NCI-H1930 (cell line): ENCODE results near the gene CAND1.

Experiments used
- DNase-seq, 2 experiments: peaks; one replicate each; lab custom pipeline; 2025; lab: John Stamatoyannopoulos, UW

The CAND1 gene

DNA sequence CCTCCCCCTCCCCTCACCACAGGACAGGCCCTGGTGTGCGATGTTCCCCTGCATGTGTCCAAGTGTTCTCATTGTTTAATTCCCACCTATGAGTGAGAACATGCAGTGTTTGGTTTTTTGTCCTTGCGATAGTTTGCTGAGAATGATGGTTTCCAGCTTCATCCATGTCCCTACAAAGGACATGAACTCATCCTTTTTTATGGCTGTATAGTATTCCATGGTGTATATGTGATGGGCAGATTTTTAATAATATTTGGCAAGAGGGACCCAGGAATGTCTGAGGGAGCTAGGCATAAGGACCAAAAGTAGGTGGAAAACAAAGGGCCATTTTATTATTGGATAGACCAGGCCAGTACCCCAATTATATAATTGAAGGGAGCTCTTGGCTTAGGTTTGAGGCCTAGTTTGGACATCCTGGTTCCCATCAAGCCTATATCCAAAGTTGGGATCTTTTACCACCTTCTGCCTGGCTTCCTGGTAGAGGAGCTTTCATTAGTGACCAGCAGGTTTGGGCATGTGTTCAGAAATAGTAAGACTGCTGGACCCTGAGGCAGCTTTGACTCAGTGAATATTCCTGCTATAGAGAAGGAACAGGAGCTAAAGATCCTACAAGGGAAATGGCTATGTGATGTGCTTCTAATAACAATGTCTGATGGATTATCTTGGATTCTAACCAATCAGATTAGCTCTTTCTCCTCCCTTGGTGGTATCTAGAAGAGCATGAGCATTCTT is 76.0 kb downstream of the CAND1 start:
- DNase-seq: no peak

DNA sequence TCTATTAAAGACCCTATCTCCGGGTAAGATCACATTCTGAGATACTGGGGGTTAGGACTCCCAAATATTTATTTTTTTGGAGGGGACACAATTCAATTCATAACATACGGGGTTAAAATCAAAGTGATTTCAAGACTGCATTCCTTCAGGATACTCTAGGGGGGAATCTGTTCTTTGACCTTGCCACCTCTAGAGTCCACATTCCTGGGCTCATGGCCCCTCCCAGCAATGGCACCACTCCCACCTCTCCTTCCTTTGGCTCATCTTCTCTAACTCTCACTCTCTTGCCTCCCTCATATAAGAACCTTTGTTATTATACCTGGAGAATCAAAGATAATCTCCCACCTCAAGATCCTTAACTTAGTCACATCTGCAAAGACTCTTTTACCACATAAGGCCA is 79.5 kb downstream of the CAND1 start:
- no peak for DNase-seq

DNA sequence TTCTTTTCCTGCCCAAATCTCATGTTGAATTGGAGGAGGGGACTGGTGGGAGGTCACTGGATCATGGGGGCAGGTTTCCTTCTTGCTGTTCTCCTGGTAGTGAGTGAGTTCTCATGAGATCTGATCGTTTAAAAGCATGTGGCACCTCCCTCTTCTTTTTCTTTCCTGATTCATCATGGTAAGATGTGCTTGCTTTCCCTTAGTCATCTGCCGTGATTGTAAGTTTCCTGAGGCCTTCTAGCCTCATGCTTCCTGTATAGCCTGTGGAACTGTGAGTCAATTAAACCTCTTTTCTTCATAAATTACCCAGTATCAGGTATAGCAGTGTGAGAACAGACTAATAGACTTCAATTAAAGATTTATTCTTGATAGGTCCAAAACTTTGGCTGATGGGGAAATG is 83.5 kb downstream of the CAND1 start:
- DNase-seq: no peak

DNA sequence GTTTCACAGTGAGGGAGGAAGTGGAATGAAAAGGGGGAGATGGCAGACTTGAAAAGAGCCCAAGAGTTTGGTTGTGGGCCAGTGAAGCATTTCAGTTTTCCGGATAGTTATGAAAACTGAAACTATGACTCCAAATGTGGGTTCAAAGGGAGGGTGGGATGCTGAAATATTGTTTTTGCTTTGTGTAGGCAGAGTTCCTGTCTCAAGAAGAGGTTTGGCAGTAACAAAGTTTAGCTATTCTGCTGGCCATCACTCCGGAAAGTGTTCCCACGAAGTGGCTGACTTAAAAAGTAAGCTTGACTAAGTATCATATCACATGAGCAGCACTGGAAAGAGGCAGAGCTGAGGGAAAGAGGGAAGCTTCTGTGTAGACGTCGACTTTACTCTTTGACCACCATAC is 85.2 kb downstream of the CAND1 start:
- no peak for DNase-seq

DNA sequence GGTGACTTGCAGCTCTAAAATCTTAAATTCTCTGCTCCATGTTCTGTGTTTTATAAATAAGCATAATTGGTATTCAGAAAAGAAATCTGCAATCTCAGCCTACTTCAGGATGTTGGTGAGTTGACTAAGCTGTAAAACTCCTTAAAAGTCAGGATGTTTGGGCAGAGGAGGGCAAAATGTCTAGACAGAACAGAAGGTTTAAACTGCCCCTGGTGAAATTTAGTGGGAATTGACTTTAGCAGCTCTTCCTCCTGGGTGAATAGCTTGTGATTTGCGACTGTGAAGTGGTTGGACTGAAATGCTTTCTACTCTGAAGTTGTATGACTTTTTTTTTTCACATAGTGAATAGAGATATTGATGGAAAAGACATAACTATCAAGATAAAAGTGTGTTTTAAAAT is 85.8 kb downstream of the CAND1 start:
- no peak for DNase-seq

DNA sequence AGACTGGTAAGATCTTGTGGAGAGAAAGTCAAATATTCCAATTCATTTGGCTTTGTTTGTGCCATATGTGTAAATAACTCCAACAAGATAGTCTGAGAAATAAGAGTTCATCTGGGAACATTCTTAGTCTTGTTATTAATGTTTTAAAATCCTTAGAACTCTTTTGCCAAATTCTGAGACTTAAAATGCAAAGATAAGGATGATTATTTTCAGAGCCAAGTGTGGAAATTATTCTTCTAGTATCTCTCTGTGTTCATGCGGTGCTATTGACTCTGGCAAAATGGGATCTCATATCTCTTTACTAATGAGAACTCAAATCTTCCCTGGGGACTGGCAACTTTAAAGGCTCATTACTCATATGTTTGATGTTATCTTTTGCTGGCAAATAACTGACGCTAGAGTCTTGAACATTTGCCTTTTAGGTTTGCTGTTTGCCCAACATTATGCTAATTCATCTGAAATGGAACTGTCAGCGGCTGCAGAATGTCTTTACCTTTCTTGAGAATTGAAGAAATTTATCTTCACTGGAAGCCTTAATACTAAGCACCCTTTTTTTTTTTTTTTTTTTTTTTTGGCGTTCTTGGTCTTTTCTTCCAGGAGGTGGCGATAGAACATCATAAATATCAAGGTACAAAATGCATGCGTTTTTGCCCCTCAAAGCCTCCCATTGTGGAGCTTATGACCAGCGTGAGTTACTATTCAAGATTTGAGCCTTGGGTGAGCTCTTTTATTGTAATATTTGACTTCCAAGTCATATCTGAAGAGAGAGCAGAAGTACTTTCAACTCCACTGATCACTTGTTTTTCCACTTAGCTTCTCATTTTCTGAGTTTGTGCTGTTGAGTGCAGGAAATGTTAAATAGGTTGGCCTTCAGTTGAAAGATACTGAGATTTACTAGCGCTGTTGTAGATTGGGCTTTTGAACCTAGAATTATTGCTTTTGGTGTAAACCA is 86.5 kb downstream of the CAND1 start:
- peak; percentile 21 to 25 for DNase-seq

DNA sequence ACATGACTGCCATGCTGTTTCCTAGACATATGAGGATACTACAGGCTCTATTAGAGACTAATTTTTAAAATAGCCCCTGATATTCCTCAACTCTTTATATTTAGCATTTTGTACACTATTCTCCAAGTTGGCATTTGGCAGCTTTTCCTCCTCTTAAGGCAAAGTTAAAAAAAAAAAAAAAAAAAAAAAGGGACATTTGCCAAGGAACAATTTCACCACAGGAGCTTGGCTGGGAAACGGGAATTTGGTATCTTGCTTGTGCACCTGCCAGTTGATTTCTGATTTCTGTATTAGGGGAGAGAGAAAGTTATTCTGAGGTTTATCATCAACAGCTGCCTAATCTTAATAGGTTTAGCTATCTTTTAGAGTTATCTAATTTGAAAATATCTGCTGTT is 87.2 kb downstream of the CAND1 start:
- DNase-seq: no peak

DNA sequence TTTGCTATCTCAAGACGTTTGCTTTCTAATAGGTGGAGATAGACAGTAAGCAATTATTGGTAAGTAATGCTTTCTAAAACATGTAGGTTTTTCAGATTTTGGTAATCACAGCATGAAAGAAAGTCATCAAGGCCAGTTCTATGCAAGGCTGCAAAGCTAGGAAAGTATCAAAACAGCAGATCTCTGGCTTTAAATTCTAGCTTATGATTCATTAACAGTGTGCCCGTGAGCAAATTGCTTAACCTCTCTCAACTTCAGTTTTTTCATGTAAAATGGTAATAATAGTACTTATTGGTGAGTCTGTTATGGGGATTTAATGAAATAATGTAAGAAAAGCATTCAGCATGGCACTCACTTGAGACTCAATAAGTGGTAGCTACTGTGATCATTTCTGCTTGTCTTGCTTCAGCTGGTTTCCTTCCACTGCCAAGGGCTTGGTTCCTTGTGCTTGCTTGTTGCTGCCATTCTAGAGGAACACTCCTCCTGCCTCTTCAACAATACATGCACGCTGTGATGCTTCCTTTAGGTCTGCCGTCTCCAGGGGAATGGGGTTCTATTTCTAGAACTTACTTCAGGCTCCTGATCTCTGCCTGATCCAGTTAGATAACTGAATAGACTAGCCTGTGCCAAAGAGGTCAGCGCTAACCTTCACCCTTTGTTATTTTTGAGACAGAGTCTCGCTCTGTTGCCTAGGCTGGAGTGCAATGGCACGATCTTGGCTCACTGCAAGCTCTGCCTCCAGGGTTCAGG is 88.4 kb downstream of the CAND1 start:
- no peak for DNase-seq

DNA sequence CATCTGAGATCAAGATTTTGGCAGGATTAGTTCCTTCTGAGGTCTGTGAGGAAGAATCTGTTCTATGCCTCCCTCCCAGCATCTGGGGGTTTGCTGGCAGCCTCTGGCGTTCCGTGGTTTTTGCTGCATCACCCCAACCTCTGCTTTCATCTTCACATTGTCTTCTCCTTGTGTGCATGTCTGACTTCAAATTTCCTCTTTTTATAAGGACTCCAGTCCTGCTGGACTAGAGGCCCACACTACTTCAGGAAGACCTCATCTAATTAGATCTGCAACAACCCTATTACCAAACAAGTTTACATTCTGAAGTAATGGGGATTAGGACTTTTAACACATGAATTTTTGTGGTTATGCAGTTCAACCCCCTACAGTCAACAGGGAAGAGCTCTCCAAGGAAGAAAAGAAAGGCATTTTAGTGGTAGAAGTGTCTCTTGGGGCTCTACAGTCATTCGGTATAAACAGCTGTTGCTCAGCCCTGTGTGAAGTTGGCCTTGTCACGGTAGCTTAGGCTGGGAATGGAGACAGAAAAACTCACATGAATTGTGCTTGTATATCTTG is 89.7 kb downstream of the CAND1 start:
- DNase-seq: no peak

DNA sequence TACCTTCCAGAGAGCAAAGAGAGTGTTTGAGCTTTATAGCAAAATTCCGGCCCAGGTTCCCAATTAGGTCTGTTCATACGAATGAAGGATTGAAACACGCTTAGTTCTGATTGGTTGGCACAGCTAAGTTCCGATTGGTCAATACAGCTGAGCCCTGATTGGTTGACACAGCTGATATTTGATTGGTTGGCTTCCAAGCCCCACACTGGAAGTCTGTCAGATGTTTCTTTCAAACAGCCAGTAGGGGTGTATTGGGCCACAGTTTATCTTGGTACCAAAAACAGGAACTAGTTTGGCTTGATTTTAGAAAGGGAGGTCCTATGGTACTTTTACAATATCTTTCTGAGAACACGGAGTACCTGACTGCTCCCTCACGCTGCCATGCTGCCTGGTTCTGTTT is 93.4 kb downstream of the CAND1 start:
- DNase-seq: no peak

DNA sequence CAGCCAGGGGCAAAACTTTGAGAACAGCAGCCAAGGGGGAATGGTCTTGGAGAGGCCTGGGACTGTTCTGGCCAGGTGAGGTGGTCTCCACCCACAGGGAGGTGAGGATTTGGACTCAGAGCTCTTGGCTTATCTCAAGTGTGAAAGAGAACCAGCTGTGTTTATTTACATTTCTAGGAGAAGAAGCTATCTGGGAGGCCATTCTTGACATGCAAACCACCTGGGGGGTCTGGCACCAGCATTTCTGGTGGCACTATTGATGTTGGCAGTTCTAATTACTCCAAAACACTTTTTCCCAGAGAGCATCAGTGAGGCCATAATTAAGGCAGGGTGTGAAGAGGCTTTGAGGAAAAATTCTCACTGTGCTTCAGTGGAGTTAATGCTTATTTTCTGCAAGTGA is 95.1 kb downstream of the CAND1 start:
- no peak for DNase-seq

DNA sequence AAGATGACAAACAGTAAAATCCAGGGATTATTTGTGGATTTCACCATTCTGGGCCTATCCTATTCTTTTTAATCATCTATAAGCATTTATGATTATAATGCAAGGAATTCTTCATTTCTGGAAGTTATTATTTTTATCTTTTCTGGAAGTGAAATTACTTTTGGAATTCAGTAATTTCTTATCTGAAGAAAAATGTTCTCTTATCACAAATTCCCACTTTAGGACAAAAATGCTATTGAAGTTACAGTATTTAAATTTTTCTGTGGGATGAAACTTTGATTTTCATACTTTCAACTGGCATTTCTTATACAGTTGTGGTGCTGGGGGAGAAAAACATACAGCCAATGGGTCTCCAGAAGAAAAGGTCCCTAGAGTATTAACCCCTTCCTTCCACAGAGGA is 96.0 kb downstream of the CAND1 start:
- DNase-seq: no peak

DNA sequence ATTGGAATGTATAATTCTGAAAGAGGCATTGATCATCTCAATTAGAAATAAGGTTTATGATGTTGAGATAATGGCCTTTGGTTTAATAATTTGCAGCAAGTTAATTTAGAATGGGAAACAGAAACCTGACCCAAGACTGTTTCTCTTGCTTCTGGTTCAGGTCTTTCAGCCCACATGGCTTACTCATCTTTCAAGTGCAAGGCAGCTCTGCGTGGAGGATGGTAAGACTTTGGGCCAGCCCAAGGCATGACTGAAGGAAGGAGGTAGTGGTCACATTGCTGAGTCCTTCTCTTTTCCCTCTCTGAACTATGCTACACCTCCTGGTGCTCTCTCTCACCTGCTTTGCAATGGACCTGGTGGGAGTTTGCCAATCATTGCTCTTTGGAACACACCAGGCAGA is 98.7 kb downstream of the CAND1 start:
- no peak for DNase-seq
